IPS-15b (cell line): ENCODE data around the gene IL17RA.

ENCODE experiments used
- H3K27me3 ChIP-seq: one replicate; pipeline ENCODE4 v1.6.1; 2013; ENCODE audit warnings: low read length; ENCODE audit not compliant: control insufficient read depth, insufficient read depth
- H3K36me3 ChIP-seq: one replicate; pipeline ENCODE4 v1.6.1; 2013; ENCODE audit warnings: low read length; ENCODE audit not compliant: control insufficient read depth, insufficient read depth
- H3K4me1 ChIP-seq: one replicate; pipeline ENCODE4 v1.6.1; 2013; ENCODE audit warnings: mild to moderate bottlenecking, low read length; ENCODE audit not compliant: control insufficient read depth, insufficient read depth
- H3K4me3 ChIP-seq: one replicate; pipeline ENCODE4 v1.5.1; 2013; ENCODE audit warnings: low read depth, low read length
- H3K9ac ChIP-seq: one replicate; pipeline ENCODE4 v1.6.1; 2013; ENCODE audit warnings: low read depth, mild to moderate bottlenecking, low read length
- H3K9me3 ChIP-seq: one replicate; pipeline ENCODE4 v1.6.1; 2013; ENCODE audit warnings: mild to moderate bottlenecking, low read length; ENCODE audit not compliant: control insufficient read depth, insufficient read depth

IL17RA gene

GRCh38 chr22:17155941-17156340 lies 71.1 kb downstream of the IL17RA start:
- H3K36me3 ChIP-seq = no peaks in the 10 kb centered on the region
- no peak overlapping the region for H3K9ac ChIP-seq
- peaks cover 4% of the 10 kb centered on the region for H3K27me3 ChIP-seq
- H3K4me1 ChIP-seq = peaks cover 4% of the 10 kb centered on the region
- no peaks in the 10 kb centered on the region for H3K9me3 ChIP-seq
- H3K4me3 ChIP-seq = no peak overlapping the region

GRCh38 chr22:17157714-17158113 lies 72.9 kb downstream of the IL17RA start:
- no peak overlapping the region for H3K4me3 ChIP-seq
- H3K9ac ChIP-seq = no peak overlapping the region
- peaks cover 4% of the 10 kb centered on the region for H3K27me3 ChIP-seq
- no peaks in the 10 kb centered on the region for H3K9me3 ChIP-seq
- peaks cover 4% of the 10 kb centered on the region for H3K4me1 ChIP-seq
- H3K36me3 ChIP-seq = no peaks in the 10 kb centered on the region

GRCh38 chr22:17158176-17158567 lies 73.4 kb downstream of the IL17RA start:
- peak overlapping the region; percentile 74 for H3K4me3 ChIP-seq
- H3K9me3 ChIP-seq = no peaks in the 10 kb centered on the region
- H3K36me3 ChIP-seq = no peaks in the 10 kb centered on the region
- peak overlapping the region; percentile 81 for H3K9ac ChIP-seq
- peaks cover 4% of the 10 kb centered on the region for H3K4me1 ChIP-seq
- peaks cover 4% of the 10 kb centered on the region for H3K27me3 ChIP-seq

- H3K27me3 ChIP-seq = peaks cover 4% of the 10 kb centered on the region
- H3K9ac ChIP-seq = peak within 1 kb of the TSS; percentile 81
- peaks cover 4% of the 10 kb centered on the region for H3K4me1 ChIP-seq
- no peaks in the 10 kb centered on the region for H3K36me3 ChIP-seq
- peak within 1 kb of the TSS; percentile 74 for H3K4me3 ChIP-seq
- no peaks in the 10 kb centered on the region for H3K9me3 ChIP-seq
Observed at GRCh38 chr22:17158568-17159503, 74.0 kb downstream of the IL17RA start, which contains the start of gene HDHD5. TSS of gene HDHD5 (minus strand) at chr22:17159277. CDS start at chr22:17159251, 26 bp downstream.

GRCh38 chr22:17159504-17159951 lies 74.7 kb downstream of the IL17RA start:
- H3K36me3 ChIP-seq = no peaks in the 10 kb centered on the region
- H3K27me3 ChIP-seq = peaks cover 4% of the 10 kb centered on the region
- no peak overlapping the region for H3K9ac ChIP-seq
- H3K4me3 ChIP-seq = peak overlapping the region; percentile 74
- H3K9me3 ChIP-seq = no peaks in the 10 kb centered on the region
- peaks cover 4% of the 10 kb centered on the region for H3K4me1 ChIP-seq

- Histone ChIP-seq H3K4me1 (peaks cover 4% of the 10 kb centered on the region), H3K9ac (no peak overlapping the region), H3K27me3 (peaks cover 4% of the 10 kb centered on the region), H3K4me3 (no peak overlapping the region), H3K36me3 (no peaks in the 10 kb centered on the region), H3K9me3 (no peaks in the 10 kb centered on the region)
Observed at GRCh38 chr22:17161991-17162390, 77.2 kb downstream of the IL17RA start.

- Histone ChIP-seq H3K36me3 (no peaks in the 10 kb centered on the region), H3K27me3 (peaks cover 4% of the 10 kb centered on the region), H3K4me3 (no peak overlapping the region), H3K9ac (no peak overlapping the region), H3K9me3 (no peaks in the 10 kb centered on the region), H3K4me1 (peaks cover 4% of the 10 kb centered on the region)
Observed at GRCh38 chr22:17162731-17163130, 77.9 kb downstream of the IL17RA start.

GRCh38 chr22:17164392-17165024 lies 79.7 kb downstream of the IL17RA start:
- Histone ChIP-seq H3K9me3 (no peaks in the 10 kb centered on the region), H3K9ac (no peak overlapping the region), H3K4me3 (no peak overlapping the region), H3K27me3 (peaks cover 4% of the 10 kb centered on the region), H3K4me1 (peaks cover 4% of the 10 kb centered on the region), H3K36me3 (no peaks in the 10 kb centered on the region)
